OCI-LY1 (cell line): Measurements from ENCODE around the gene APBA3.

ENCODE experiments used
- H2AFZ ChIP-seq: fragments of 200-600 bp; sonication (generic), shearing (Covaris generic); 2 replicates; pipeline ENCODE4 v1.6.0; 2014; ENCODE audit warnings: antibody characterized with exemption, mild to moderate bottlenecking, low read length
- H3F3A ChIP-seq: fragments of 200-600 bp; sonication (generic), shearing (Covaris generic); 2 replicates; pipeline ENCODE4 v1.6.0; 2014; ENCODE audit warnings: mild to moderate bottlenecking, antibody characterized with exemption, low read length, moderate library complexity; ENCODE audit not compliant: insufficient read depth
- H3K27ac ChIP-seq: fragments of 200-600 bp; sonication (generic); 2 replicates; pipeline ENCODE4 v1.5.1; 2014; ENCODE audit warnings: low read length, mixed run types, mild to moderate bottlenecking, low read depth; ENCODE audit not compliant: poor library complexity, severe bottlenecking
- H3K27me3 ChIP-seq: fragments of 200-600 bp; sonication (generic); 2 replicates; pipeline ENCODE4 v1.6.0; 2014; ENCODE audit warnings: antibody characterized with exemption, mild to moderate bottlenecking, low read length, moderate library complexity; ENCODE audit not compliant: insufficient read depth
- H3K36me3 ChIP-seq: fragments of 200-600 bp; sonication (generic); 2 replicates; pipeline ENCODE4 v1.6.1; 2014; ENCODE audit warnings: mild to moderate bottlenecking, antibody characterized with exemption, low read length, moderate library complexity, mixed read lengths; ENCODE audit not compliant: insufficient read depth
- H3K4me1 ChIP-seq: fragments of 200-600 bp; sonication (generic); 2 replicates; pipeline ENCODE4 v1.5.1; 2014; ENCODE audit warnings: mild to moderate bottlenecking, low read length, moderate library complexity; ENCODE audit not compliant: insufficient read depth, severe bottlenecking
- H3K4me2 ChIP-seq: fragments of 200-600 bp; sonication (generic), shearing (Covaris generic); 2 replicates; pipeline ENCODE4 v1.6.1; 2014; ENCODE audit warnings: low read length
- H3K4me3 ChIP-seq: fragments of 200-600 bp; sonication (generic); 2 replicates; pipeline ENCODE4 v1.5.1; 2014; ENCODE audit warnings: low read length, low read depth, mild to moderate bottlenecking, mixed read lengths; ENCODE audit not compliant: poor library complexity, severe bottlenecking
- H3K79me2 ChIP-seq: fragments of 200-600 bp; shearing (Covaris generic); 2 replicates; pipeline ENCODE4 v1.6.1; 2016; ENCODE audit warnings: mixed run types, low read length, mixed read lengths; ENCODE audit not compliant: insufficient read depth
- H3K9ac ChIP-seq: fragments of 200-600 bp; sonication (generic), shearing (Covaris generic); 2 replicates; pipeline ENCODE4 v1.6.1; 2014; ENCODE audit warnings: mild to moderate bottlenecking, low read length, mixed read lengths
- H3K9me2 ChIP-seq: fragments of 200-600 bp; sonication (generic), shearing (Covaris generic); 2 replicates; pipeline ENCODE4 v1.6.1; 2014; ENCODE audit warnings: low read depth, mild to moderate bottlenecking, low read length, mixed read lengths
- H3K9me3 ChIP-seq: fragments of 200-600 bp; shearing (Covaris generic); 2 replicates; pipeline ENCODE4 v1.6.1; 2014; ENCODE audit warnings: low read length, mixed read lengths
- H4K20me1 ChIP-seq: fragments of 200-600 bp; sonication (generic), shearing (Covaris generic); 2 replicates; pipeline ENCODE4 v1.6.0; 2016; ENCODE audit warnings: mild to moderate bottlenecking, low read length; ENCODE audit not compliant: insufficient read depth
- EZH2 ChIP-seq: fragments of 200-600 bp; sonication (generic), shearing (Covaris generic); IDR thresholded peaks from 2 replicates; pipeline ENCODE4 v1.8.0; 2017; ENCODE audit warnings: borderline replicate concordance, mixed run types, mild to moderate bottlenecking, antibody characterized with exemption, low read length, moderate library complexity, mixed read lengths
- TF ChIP-seq, protein P1 (sequence below): fragments of 200-600 bp; sonication (generic), shearing (Covaris generic); IDR thresholded peaks from 2 replicates; pipeline ENCODE4 v1.5.1; 2017; ENCODE audit warnings: mild to moderate bottlenecking, antibody characterized with exemption, low read length, moderate library complexity, mixed read lengths

APBA3 gene

DNA sequence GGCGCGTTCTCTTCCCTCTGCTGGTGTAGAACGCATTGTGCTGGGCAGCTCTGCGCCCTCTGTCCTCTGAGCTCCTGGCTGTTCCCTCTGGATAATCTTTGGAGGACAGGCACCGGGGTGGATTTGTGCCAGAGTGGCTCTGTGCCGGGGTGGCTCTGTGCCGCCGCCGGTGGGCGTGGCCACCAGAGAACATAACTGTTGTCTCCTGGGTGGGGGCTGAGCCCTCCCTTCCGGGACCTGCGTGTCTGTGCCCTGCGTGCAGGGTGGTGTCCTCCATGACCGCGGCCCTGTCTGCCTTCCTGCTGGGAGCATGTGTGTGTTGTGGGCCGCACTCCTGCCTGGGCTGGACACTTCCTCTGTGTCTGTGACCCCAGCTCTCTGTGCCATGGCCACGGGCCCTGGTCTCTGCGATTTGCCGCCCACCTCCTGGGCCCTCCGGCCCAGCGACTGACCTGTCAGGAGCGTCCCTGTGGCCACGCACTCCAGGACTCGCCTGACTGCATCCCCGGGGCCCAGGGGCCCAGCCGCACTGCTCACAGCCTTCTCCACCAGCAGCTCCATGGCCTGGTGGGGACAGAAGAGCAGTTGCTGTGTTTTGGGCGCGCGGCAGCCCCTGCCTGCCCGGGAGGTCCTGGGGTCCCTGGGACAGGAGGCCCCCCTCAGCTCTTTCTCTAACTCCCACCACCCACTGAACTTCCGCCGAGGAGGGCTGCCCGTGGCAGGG lies 47.1 kb upstream of the APBA3 start:
- H3F3A ChIP-seq: no peaks in the 10 kb centered on the region
- H3K4me3 ChIP-seq: no peak overlapping the region
- TF ChIP-seq, protein P1, sequence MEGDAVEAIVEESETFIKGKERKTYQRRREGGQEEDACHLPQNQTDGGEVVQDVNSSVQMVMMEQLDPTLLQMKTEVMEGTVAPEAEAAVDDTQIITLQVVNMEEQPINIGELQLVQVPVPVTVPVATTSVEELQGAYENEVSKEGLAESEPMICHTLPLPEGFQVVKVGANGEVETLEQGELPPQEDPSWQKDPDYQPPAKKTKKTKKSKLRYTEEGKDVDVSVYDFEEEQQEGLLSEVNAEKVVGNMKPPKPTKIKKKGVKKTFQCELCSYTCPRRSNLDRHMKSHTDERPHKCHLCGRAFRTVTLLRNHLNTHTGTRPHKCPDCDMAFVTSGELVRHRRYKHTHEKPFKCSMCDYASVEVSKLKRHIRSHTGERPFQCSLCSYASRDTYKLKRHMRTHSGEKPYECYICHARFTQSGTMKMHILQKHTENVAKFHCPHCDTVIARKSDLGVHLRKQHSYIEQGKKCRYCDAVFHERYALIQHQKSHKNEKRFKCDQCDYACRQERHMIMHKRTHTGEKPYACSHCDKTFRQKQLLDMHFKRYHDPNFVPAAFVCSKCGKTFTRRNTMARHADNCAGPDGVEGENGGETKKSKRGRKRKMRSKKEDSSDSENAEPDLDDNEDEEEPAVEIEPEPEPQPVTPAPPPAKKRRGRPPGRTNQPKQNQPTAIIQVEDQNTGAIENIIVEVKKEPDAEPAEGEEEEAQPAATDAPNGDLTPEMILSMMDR: no peak
- no peak for TF ChIP-seq EZH2
- H3K27ac ChIP-seq: no peak overlapping the region
- no peaks in the 10 kb centered on the region for H3K9me3 ChIP-seq
- no peaks in the 10 kb centered on the region for H3K79me2 ChIP-seq
- H3K36me3 ChIP-seq: no peaks in the 10 kb centered on the region
- H3K4me1 ChIP-seq: peaks cover 15% of the 10 kb centered on the region
- peaks cover 11% of the 10 kb centered on the region; the same call in 1 of the 2 replicates for H3K27me3 ChIP-seq
- no peak overlapping the region for H3K4me2 ChIP-seq
- no peak overlapping the region for H2AFZ ChIP-seq
- no peaks in the 10 kb centered on the region for H3K9me2 ChIP-seq
- H3K9ac ChIP-seq: no peak overlapping the region
- H4K20me1 ChIP-seq: no peaks in the 10 kb centered on the region

DNA sequence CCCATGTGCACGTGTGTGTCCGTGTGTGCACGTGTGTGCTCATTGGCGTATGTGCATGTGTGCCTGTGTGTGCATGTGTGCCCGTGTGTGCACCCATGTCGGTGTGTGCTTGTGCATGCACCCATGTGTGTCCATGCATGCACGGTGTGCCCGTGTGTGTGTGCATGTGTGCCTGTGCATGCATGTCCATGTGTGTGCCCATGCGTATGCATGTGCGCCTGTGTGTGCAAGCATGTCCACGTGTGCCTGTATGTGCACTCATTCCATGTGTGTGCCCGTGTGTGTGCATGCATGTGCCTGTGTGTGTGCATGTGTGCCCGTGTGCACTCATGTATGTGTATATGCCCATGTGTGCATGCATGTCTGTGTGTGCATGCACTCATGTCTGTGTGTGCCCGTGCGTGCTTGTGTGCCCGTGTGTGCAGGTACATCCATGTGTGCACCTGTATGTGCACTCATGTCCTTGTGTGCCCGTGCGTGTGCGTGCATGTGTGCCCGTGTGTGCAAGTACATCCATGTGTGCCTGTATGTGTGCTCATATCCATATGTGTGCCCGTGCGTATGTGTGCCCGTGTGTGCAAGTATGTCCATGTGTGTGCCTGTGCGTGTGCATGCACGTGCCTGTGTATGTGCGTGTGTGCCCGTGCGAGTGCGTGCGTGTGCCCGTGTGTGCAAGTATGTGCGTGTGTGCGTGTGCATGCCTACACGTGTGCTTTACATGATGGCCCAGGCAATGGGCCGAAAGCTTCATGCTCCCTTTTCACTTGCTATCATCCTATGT lies 46.3 kb upstream of the APBA3 start:
- peaks cover 11% of the 10 kb centered on the region; the same call in 1 of the 2 replicates for H3K27me3 ChIP-seq
- H3K9ac ChIP-seq: no peak overlapping the region
- no peaks in the 10 kb centered on the region for H3K9me3 ChIP-seq
- H4K20me1 ChIP-seq: no peaks in the 10 kb centered on the region
- no peaks in the 10 kb centered on the region for H3F3A ChIP-seq
- no peak overlapping the region for H2AFZ ChIP-seq
- TF ChIP-seq, protein P1: no peak
- no peak for TF ChIP-seq EZH2
- no peaks in the 10 kb centered on the region for H3K9me2 ChIP-seq
- no peak overlapping the region for H3K4me3 ChIP-seq
- H3K27ac ChIP-seq: no peak overlapping the region
- no peaks in the 10 kb centered on the region for H3K36me3 ChIP-seq
- H3K79me2 ChIP-seq: no peaks in the 10 kb centered on the region
- peaks cover 15% of the 10 kb centered on the region for H3K4me1 ChIP-seq
- no peak overlapping the region for H3K4me2 ChIP-seq

DNA sequence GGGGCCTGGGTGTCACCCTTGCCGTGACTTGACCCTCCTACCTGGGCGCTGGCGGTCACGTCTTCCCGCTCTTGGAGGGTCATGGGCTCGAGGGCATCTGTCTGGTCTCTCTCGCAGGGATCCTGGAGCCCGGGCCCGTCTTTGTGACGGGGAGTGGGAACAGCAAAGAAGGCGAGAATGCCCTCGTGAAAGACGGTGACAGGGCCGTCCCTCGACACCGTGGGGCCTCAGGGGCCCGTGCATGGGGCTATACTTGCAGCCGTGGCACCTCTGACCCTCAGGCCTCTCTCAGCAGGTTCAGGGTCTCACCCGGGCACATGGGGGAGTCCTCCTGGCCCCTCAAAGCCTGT lies 45.6 kb upstream of the APBA3 start:
- no peaks in the 10 kb centered on the region for H4K20me1 ChIP-seq
- H3K4me3 ChIP-seq: no peak overlapping the region
- H2AFZ ChIP-seq: no peak overlapping the region
- peaks cover 11% of the 10 kb centered on the region for H3K4me1 ChIP-seq
- TF ChIP-seq, protein P1: no peak
- TF ChIP-seq EZH2: no peak
- no peaks in the 10 kb centered on the region for H3K9me3 ChIP-seq
- no peaks in the 10 kb centered on the region for H3K9me2 ChIP-seq
- peaks cover 11% of the 10 kb centered on the region; the same call in 1 of the 2 replicates for H3K27me3 ChIP-seq
- no peaks in the 10 kb centered on the region for H3F3A ChIP-seq
- H3K79me2 ChIP-seq: no peaks in the 10 kb centered on the region
- H3K9ac ChIP-seq: no peak overlapping the region
- H3K27ac ChIP-seq: no peak overlapping the region
- H3K36me3 ChIP-seq: no peaks in the 10 kb centered on the region
- H3K4me2 ChIP-seq: no peak overlapping the region
